Lower leg skin (tissue), 4 donors: ENCODE data around the gene MAP1LC3B2. TPM values are rescaled to one million over a fixed set of nuclear protein-coding genes. Genes with fewer than 3 reads are reported as not detected.

Experiments used
- DNase-seq, 2 donors: peaks; one replicate each; pipeline ENCODE4 v3.0.0-alpha.2; 2019; ENCODE audit warnings: low spot score in 2 of 2
- H3K4me3 ChIP-seq: fragments of 200-600 bp; sonication (generic); 2 replicates; pipeline ENCODE4 v1.5.1; 2017; ENCODE audit warnings: mild to moderate bottlenecking, low read depth; ENCODE audit not compliant: poor library complexity, severe bottlenecking
- POLR2A ChIP-seq, 2 donors: fragments of 450-650 bp; IDR thresholded peaks; one replicate each; pipeline ENCODE4 v1.6.1; 2016 to 2017; ENCODE audit warnings: antibody characterized with exemption in 2 of 2, mild to moderate bottlenecking in 1 of 2, moderate library complexity in 1 of 2
- WGBS, 2 donors: methylation state at CpG; one replicate each; pipeline ENCODE4 v1.1.5; 2018; 5-methylcytosine and 5-hydroxymethylcytosine counted together
- intact Hi-C: fragments of 100-400 bp; cut with DNase I; formaldehyde crosslinking; loops from one replicate; pipeline ENCODE4 v1.15.0; 2023; ENCODE audit warnings: low total_unique reads
- total RNA-seq, 4 donors: library from RNA; depleted of rRNA; stranded (reverse); fragments of >200 nt; gene quantifications; one replicate each; pipeline ENCODE4 v1.1.0, GENCODE V29; 2016
- TF ChIP-seq, protein P1 (sequence below), 3 donors: fragments of 450-650 bp; IDR thresholded peaks; one replicate each; pipeline ENCODE4 v1.5.1; 2016; ENCODE audit warnings: antibody characterized with exemption in 3 of 3, mild to moderate bottlenecking in 3 of 3, moderate library complexity in 2 of 3

Gene MAP1LC3B2
- total RNA-seq, 4 donors from 2014 or later = 2.1 to 2.5 (median 2.3) TPM; not detected in 1

DNA sequence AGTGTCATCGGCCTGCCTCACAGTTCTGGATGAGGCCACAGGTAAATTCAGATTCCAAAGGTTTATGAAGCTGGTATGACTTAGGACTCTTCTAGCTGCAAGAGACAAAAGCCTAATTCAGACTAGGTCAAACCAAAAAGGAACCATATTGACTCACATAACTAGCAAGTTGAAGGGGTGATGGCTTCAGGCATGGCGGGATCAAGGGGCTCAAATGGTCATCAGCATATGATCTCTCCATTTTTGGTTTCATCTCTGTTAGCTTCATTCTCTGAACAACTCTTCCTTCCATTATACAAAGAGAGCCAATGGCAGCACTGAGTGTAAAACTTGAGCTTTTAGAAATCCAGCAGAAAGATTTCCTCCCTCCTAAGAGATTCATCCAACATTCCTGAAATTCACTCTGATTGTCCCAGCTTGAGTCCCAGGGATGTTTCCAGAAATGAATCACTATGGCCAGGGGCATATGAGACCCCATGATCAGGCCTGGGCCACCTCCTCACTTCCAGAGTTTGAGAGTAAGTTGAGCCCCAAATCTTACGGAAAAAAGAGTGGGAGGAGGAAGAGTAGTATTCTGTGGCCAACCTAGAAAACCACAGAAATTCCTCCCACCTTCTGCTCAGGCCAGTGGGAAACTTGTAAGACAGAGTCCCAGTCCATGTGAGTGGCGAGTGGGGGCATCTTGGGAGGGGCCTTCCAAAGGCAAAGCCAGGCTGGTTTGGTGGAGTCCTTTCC, 2.0 kb upstream of the MAP1LC3B2 start:
- DNase-seq = peak in 1 of 2 donors; percentile 68
- no peak overlapping the region for H3K4me3 ChIP-seq

DNA sequence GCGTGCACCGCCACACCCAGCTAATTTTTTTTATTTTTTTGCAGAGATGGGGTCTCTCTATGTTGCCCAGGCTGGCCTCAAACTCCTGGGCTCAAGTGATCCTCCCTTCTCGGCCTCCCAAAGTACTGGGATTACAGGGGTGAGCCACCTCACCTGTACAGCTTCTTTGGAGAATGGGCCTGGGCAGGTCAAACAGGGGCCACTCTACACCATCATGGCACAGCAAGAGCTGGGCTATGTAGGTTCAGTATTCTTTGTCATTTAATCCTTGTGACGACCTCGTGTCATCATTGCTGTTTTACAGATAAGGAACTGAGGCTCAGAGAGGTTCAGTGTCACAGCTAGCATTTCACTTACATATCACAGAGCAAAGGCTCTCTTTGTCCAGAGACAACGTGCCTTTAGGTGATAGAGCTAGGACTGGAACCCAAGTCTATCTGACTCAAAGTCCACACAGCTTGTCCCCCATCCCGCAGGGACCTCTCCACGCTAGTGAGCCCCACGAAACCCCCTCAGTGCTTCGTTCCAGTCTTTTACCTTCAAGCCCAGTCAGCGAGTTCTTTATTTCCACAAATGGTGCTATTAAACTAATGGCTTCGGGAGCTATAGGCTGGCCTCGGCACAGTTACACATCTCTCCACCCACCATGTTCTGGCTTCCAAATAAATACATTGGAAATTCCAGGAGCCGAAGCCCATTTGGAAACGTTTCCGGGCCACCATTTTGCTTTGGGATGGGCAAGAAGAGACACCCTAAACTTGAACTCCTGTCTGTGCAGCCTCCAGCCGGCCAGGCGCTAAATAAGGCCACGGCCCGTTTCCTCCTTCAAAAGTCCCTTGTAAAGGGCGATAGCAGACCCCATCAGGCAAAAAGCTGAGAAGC, 660 bp upstream of the MAP1LC3B2 start:
- intact Hi-C loops = loop anchor here (10.0 kb wide), 1 partner anchor 576 kb away; no protein-coding TSS in a partner anchor
- peak in 1 of 2 donors; percentile 25 for DNase-seq
- WGBS, 2 donors = 71% methylated on average over 21 of the region's 21 CpGs
- no peak for TF ChIP-seq POLR2A (IDR thresholded peaks at IDR 0.05)
- TF ChIP-seq, protein P1, sequence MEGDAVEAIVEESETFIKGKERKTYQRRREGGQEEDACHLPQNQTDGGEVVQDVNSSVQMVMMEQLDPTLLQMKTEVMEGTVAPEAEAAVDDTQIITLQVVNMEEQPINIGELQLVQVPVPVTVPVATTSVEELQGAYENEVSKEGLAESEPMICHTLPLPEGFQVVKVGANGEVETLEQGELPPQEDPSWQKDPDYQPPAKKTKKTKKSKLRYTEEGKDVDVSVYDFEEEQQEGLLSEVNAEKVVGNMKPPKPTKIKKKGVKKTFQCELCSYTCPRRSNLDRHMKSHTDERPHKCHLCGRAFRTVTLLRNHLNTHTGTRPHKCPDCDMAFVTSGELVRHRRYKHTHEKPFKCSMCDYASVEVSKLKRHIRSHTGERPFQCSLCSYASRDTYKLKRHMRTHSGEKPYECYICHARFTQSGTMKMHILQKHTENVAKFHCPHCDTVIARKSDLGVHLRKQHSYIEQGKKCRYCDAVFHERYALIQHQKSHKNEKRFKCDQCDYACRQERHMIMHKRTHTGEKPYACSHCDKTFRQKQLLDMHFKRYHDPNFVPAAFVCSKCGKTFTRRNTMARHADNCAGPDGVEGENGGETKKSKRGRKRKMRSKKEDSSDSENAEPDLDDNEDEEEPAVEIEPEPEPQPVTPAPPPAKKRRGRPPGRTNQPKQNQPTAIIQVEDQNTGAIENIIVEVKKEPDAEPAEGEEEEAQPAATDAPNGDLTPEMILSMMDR (IDR thresholded peaks at IDR 0.05) = no peak
- H3K4me3 ChIP-seq = no peak overlapping the region

More for the DNA sequence above, 2.0 kb upstream of the MAP1LC3B2 start:
- TF ChIP-seq POLR2A (IDR thresholded peaks at IDR 0.05) = no peak
- TF ChIP-seq, protein P1 (IDR thresholded peaks at IDR 0.05) = no peak
- 75 to 95% methylated on average over 4 of the region's 4 CpGs for WGBS, 2 donors
- intact Hi-C loops = loop anchor here (10.0 kb wide), 1 partner anchor 578 kb away; no protein-coding TSS in a partner anchor

DNA sequence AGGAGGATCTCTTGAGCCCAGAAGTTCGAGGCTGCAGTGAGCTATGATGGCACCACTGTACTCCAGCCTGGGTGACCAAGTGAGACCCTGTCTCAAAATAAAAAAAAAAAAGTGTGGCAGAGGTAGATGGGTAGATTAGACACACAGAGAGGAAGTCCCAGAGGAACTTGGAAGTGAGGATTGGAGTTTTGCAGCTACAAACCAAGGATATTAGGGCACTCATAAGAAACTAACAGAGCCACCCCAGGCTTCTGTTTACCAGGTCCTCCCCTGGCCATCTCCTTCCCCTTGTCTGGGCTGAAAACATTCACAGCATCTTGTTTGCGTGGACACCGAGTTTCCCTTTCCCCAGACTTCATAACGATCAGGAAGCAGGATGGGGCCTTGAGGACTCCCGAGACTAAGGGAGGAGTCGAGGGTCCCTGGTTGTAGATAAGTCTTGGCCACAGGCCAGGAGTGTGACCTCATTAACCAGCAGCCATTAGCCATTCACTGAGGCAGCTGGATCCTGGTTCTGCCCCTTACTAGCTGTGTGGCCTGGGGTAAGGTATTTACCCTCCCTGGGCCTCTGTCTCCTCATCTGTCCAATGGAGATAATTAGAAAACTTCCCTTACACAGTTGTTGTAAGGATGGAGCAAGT, 2.1 kb downstream of the MAP1LC3B2 start:
- 75 to 90% methylated on average over 6 of the region's 6 CpGs for WGBS, 2 donors
- no peak overlapping the region for H3K4me3 ChIP-seq
- no peak for DNase-seq
- intact Hi-C loops = no loop called here
- no peak for TF ChIP-seq POLR2A (IDR thresholded peaks at IDR 0.05)
- TF ChIP-seq, protein P1 (IDR thresholded peaks at IDR 0.05) = no peak

DNA sequence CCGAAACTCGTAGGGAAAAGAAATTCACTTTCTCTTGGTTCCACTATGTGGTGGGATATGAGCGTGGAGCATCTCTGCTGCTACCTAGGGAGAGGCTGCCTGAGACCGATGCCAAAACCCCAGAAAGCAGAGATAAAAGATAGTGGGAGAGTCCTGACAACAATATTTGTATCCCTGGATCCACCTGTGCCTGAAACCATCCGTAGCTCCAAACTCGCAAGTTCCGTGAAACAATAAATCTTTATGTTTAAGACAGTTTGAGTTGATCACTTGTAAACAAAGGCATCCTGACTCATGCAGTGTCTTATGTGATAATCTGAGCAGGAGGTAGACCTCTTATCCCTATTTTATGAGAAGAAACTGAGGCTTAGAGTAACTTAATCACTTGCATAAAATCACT, 2.9 kb downstream of the MAP1LC3B2 start:
- DNase-seq = no peak
- 74 to 82% methylated on average over 7 of the region's 7 CpGs for WGBS, 2 donors
- intact Hi-C loops = no loop called here
- TF ChIP-seq, protein P1 (IDR thresholded peaks at IDR 0.05) = no peak
- H3K4me3 ChIP-seq = no peak overlapping the region

DNA sequence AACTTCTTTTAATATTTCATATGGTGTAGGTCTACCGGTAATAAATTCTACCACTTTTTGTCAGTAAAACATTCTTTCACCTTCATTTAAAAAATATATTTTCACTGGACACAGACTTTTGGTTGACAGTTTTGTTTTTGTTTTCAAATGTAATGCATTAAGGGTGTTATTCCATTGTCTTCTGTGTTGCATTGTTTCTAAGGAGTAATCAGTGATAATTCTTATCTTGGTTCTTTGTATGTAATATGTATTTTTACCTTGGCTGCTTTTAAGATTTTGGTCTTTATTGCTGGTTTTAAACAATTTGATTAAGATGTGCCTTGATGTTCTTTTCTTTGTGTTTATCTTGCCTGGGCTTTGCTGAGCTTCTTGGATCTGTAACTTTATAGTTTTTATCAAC, 4.1 kb downstream of the MAP1LC3B2 start:
- TF ChIP-seq, protein P1 (IDR thresholded peaks at IDR 0.05) = no peak
- DNase-seq = no peak
- no peak overlapping the region for H3K4me3 ChIP-seq
- 100% methylated on average over 1 of the region's 1 CpG for WGBS, 2 donors
- intact Hi-C loops = no loop called here
